HG03175 (cell line): ENCODE measurements around the gene ZMIZ1.

Experiments used
- ATAC-seq: cut with Tn5 transposase; IDR thresholded peaks from one replicate; pipeline ENCODE4 v1.9.1; 2021; ENCODE audit warnings: mild to moderate bottlenecking, moderate library complexity; ENCODE audit not compliant: unreplicated experiment

Gene ZMIZ1

GRCh38 chr10:79180414-79181221, 111.9 kb downstream of the ZMIZ1 start:
- no peak for ATAC-seq

DNA sequence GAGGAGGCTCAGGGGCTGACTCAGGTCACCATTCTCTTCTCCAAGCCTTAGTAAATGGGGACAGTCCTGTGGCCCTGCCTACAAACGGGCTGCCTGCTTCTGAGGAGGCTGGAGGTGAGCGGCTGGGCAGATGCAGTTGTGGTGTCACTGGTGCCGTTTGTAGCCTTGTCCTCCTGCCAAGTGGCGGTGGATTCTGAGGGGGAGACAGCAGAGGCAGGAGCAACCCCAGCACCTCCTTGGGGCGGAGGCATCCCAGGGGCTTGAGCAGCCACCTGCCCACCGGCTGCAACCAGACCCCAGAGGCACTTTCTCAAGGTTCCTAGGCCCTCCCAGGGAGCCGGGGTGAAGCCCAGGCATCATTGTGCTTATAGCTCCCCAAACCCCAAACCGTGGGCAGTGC, 112.5 kb downstream of the ZMIZ1 start:
- ATAC-seq: no peak

DNA sequence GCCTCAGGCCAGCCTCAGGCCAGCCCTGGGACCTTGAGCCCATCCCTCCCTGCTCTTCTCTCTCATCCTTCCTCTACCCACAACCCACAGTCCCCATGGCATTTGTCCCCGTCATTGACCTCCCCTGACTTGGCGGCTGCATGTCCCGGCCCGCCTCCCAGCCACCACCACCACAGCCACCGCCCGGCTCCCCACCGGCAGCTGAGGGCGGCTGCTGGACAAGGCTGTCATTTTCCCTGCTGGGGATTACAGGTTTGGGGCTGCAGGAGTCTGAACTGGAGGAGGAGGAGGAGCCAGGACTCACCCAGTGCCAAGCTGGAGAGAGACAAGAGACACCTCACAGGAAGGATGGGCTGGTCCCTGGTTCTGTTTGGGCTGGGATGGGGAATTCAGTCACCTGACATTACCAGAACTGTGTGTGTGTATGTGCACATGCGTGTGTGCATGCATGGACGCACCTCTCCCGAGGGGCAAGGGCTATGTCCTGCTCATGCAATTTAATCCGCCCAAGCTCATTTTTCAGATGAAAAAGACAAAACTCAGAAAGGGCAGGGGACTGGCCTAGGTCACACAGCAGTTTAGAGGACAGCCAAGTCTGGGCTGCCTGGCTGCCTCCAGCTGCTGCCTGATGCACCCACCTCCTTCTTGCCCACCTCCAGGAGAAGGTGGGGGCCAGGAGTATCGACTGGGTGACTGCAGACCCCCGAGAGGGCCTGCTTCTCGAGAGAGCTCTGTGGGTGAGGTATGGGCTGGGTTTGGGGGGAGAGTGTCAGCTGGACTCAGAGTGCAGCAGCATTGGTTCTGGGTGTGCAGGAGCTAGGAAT, 113.1 kb downstream of the ZMIZ1 start:
- no peak for ATAC-seq

DNA sequence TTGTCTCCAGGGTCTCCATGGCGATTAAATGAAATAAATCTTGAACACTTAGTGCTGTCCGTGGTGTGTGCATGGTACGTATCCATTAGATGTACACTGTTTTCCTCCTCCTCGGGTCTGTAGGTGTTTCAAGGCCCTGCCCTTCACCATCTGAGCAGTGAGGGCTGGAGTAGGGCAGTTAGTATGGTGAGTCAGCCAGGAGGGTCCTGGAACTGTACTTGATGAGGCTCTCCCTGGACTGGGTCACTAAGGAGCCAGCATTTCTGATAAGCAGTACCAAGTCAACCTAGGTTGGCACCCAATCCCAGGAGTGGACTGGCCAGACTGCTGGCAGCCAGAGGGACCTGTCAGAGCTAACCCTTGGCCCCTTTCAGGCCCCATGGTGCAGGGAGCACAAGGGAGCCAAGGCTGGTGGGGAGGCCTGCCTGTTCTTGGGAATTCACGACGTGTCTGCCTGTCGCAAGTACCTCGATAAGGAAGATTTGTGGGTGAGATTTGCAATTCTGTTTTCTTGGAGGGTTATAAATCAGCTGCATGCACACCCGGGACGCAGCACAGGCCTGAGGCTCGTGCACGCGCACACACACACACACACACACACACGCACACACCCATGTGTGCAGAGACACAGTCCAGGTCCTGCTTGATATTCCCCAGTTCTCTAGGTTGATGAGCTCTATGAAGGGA, 114.2 kb downstream of the ZMIZ1 start:
- no peak for ATAC-seq

DNA sequence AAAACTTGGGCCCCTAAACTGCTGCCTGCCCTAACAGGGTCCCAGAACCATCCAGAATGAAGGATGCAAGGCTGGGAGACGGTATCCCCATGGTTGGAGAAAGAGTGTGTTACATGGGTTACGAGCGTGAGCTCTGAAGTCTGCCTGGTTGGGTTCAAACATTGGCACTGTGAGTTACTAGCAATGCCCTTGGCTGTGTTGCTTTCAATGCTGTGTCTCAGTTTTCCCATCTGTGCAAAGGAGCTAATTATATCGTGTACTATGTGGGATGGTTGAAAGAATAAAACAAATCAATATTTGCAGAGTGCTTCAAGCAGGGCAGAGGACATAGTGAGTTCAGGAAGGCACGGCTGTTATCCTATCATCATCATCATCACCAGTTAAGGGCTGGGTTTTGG, 114.7 kb downstream of the ZMIZ1 start:
- no peak for ATAC-seq

DNA sequence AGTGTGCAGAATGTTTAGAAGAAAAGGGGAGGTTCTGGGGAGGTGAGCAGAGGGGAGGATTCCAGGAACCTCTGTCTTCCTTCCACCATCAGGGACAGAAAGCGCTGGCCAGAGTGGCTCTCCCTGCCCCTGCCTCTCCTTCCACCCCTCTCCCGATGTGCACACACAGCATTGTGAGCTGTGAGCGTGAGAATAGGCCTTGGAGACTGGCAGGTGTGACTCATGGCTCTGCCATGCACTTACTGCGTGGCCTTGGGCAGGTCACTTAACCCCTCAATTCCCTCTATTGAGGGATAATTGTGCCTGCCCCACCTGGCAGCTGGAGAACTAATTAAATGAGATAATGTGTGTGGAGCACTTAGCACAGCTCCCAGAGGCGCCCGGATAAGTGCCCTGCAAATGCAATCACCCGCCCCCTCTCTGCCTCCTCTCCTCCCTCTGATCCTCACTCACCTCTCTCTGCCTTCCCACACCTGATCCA, 115.4 kb downstream of the ZMIZ1 start:
- no peak for ATAC-seq

- ATAC-seq: no peak
Measured at GRCh38 chr10:79184657-79185056, 115.9 kb downstream of the ZMIZ1 start.

GRCh38 chr10:79185067-79185774, 116.5 kb downstream of the ZMIZ1 start:
- no peak for ATAC-seq

DNA sequence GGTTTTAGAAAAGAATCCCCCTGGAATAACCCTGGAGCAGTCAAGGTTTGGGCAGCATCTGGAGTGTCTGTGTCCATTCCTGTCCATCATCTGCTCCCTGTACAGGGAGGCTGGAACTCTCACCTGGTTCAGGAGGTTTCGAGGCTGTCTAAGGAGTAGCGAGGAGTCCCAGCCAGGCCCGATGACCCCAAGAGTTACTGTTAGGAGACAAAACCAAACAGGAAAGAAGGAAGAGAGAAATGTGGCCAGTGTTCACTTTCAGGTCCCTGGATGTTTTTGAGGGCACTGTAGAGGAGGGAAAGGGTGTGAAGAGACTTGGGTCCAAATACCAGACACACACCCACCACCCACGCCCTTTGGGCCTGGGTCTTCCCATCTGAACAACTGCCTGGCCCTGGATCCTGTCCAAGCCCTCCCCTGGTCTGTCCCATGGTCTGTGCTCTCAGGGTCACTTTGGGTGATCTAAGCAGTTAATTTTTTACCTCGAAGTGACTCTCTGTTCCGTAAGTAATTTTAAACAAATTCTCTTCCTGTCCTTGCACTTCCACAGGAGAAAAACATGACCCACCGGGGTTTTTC, 117.1 kb downstream of the ZMIZ1 start:
- ATAC-seq: no peak

GRCh38 chr10:79186486-79187120, 117.8 kb downstream of the ZMIZ1 start:
- ATAC-seq: no peak

GRCh38 chr10:79187121-79187940, 118.6 kb downstream of the ZMIZ1 start:
- ATAC-seq: no peak

DNA sequence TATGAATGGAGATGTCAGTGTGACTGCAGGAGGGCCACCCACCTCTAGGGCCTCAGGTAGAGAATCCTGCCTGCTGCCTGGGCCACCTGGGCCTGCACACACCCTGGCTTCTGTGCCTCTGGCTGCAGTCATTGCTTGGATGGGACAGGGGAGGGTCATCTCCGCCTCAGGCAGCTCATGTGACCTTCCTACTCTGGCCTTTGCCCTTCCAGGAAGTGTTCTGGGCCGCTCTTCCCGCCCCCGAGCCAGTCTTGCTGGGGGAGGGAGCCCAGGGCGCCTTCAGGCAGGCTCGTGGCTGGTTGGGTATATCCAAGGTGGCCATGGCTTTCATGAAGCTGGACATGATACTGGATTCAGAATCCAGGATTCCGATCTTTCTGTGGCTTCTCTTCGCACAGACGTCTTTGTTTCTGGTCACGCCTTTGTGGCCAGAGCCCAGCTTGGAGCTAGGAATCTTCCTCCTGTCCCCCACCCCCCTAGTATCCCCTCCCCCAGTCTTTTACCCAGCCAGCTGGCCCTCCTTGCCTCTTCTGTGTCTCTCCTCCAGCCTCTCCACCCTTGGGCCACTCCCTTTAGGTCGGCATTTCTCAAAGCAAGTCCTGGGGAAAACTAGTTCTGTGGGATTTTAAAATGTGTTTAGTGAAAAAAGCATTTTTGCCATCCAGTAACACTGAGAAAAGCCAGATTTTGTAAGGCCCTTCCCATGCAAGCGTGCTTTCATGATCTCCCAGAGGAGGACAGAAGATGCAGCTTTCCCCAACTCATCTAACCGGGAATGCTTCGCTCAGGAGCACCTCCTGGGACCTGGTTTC, 119.6 kb downstream of the ZMIZ1 start:
- no peak for ATAC-seq

DNA sequence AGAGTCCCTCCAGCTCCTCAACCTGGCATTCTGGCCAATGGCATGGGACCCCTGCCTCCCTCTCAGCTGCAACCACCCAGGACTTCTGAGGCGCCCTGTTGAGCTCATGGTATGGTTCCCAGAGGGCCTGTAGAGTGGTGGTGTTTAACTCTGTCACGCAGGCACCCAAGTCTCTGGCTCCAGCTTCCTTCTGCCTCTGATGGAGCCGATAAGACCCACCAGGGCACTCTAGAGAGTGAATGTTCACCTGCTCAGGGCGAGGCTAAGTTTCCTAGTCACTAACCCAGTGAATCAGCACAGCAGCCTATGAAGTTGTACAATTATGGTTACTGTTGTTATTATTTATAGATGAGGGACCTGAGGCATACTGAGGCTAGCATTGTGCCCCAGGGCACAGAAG, 120.4 kb downstream of the ZMIZ1 start:
- no peak for ATAC-seq

GRCh38 chr10:79189853-79190435, 121.2 kb downstream of the ZMIZ1 start:
- no peak for ATAC-seq

GRCh38 chr10:79190740-79191261, 122.0 kb downstream of the ZMIZ1 start:
- ATAC-seq: no peak

DNA sequence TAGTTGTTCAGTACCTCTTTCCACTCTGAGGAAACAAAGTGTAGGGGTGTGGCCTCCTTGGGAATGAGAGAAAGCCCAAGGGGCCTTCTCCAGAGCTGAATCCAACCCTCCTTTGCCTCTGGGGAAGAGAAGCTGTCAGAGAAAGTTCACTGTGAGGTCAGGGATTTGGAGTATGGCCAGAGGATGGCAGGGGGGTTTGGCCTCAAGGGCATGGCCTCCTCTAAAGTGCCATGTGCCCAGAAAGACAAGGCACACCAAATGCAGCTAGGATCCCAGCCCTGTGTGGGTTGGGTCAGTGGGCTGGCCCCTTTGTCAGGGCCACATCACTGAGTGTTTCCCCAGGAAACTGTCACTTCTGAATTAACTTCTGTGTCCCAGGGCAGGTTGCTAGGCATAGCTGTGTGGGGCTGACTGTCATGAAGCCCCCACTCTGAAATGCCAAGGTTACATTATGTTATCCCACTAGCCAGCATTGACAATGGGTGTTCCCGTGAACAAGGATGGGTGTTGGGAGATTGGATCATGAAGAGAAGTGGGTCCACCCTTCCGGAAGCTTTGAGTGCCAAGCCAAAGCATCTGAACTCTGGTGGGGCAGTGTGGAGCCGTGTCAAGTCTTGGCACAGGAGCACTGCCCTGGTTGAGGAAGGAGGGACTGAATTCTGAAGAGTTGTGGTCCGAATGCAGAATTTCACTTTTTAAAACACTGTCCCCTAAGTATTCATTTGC, 123.3 kb downstream of the ZMIZ1 start:
- no peak for ATAC-seq

DNA sequence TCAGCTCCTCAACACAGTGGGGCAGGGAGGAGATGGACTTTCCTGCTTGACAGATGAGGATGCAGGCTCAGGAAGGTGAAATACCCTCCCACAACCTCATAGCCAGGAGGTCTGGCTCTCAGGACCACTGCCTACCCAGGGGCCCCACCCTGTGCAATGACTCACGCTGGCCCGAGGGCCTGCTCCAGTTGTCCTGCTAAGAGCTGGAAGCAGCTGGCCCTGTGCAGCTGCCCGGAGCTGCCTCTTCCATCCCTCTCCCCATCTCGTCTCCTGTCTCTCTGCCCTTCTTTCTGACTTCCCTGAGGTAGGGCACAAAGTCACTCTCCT, 123.9 kb downstream of the ZMIZ1 start:
- ATAC-seq: no peak
